Astrocyte (in vitro differentiated cells and primary cell): ENCODE measurements around the gene CTDP1. TPM values are rescaled to one million over a fixed set of nuclear protein-coding genes. Genes with fewer than 3 reads are reported as not detected.

Source experiments
- DNase-seq: peaks from one replicate; pipeline ENCODE4 v3.0.0-alpha.2; 2010; ENCODE audit warnings: low read depth
- FAIRE-seq: peaks from 2 replicates; lab custom pipeline; 2011; peaks lifted over from hg19 to GRCh38; lab: Jason Lieb, UNC
- H2AFZ ChIP-seq: 2 replicates; pipeline ENCODE4 v1.6.0; 2012; ENCODE audit warnings: low read depth, low read length, inconsistent platforms
- H3K27ac ChIP-seq: 2 replicates; pipeline ENCODE4 v1.5.1; 2011; ENCODE audit warnings: low read depth, low read length, inconsistent platforms
- H3K27me3 ChIP-seq: 2 replicates; pipeline ENCODE4 v1.6.0; 2011; ENCODE audit warnings: low read length, inconsistent platforms; ENCODE audit not compliant: insufficient read depth
- H3K36me3 ChIP-seq: 2 replicates; pipeline ENCODE4 v1.5.1; 2011; ENCODE audit warnings: low read length, inconsistent platforms; ENCODE audit not compliant: insufficient read depth
- H3K4me1 ChIP-seq: 2 replicates; pipeline ENCODE4 v1.5.1; 2011; ENCODE audit warnings: low read length, inconsistent platforms; ENCODE audit not compliant: insufficient read depth
- H3K4me2 ChIP-seq: 2 replicates; pipeline ENCODE4 v1.6.0; 2012; ENCODE audit warnings: low read length, inconsistent platforms
- H3K4me3 ChIP-seq: 2 replicates; pipeline ENCODE4 v1.5.1; 2011; ENCODE audit warnings: low read depth, mild to moderate bottlenecking, low read length, inconsistent platforms; ENCODE audit not compliant: insufficient read depth
- H3K79me2 ChIP-seq: 2 replicates; pipeline ENCODE4 v1.6.0; 2012; ENCODE audit warnings: mild to moderate bottlenecking, low read length, inconsistent platforms; ENCODE audit not compliant: insufficient read depth
- H3K9ac ChIP-seq: 2 replicates; pipeline ENCODE4 v1.6.0; 2012; ENCODE audit warnings: mild to moderate bottlenecking, low read length, inconsistent platforms
- H3K9me3 ChIP-seq: 2 replicates; pipeline ENCODE4 v1.5.1; 2012; ENCODE audit warnings: low read depth, mild to moderate bottlenecking, low read length, inconsistent platforms; ENCODE audit not compliant: insufficient read depth
- H4K20me1 ChIP-seq: 2 replicates; pipeline ENCODE4 v1.6.0; 2012; ENCODE audit warnings: low read length, inconsistent platforms; ENCODE audit not compliant: insufficient read depth
- H3K27ac Mint-ChIP-seq: one replicate; pipeline ENCODE4 v1.8.0; 2021; ENCODE audit warnings: mild to moderate bottlenecking, mixed read lengths; ENCODE audit not compliant: unreplicated experiment
- H3K27me3 Mint-ChIP-seq: one replicate; pipeline ENCODE4 v1.8.0; 2021; ENCODE audit warnings: low read depth, mixed read lengths; ENCODE audit not compliant: unreplicated experiment
- H3K36me3 Mint-ChIP-seq: one replicate; pipeline ENCODE4 v1.8.0; 2021; ENCODE audit warnings: low read depth, mixed read lengths; ENCODE audit not compliant: unreplicated experiment
- H3K4me1 Mint-ChIP-seq: one replicate; pipeline ENCODE4 v1.8.0; 2021; ENCODE audit warnings: low read depth, mixed read lengths; ENCODE audit not compliant: unreplicated experiment
- H3K4me3 Mint-ChIP-seq: one replicate; pipeline ENCODE4 v1.8.0; 2021; ENCODE audit warnings: mild to moderate bottlenecking, moderate library complexity, mixed read lengths; ENCODE audit not compliant: unreplicated experiment
- H3K9me3 Mint-ChIP-seq: one replicate; pipeline ENCODE4 v1.8.0; 2021; ENCODE audit warnings: mild to moderate bottlenecking, mixed read lengths; ENCODE audit not compliant: unreplicated experiment
- EZH2 ChIP-seq: IDR thresholded peaks from 2 replicates; pipeline ENCODE4 v1.6.1; 2012; ENCODE audit warnings: mild to moderate bottlenecking, low read length, inconsistent platforms; ENCODE audit not compliant: insufficient read depth
- total RNA-seq: library from RNA; stranded (reverse); gene quantifications from 2 replicates; pipeline ENCODE4 v1.2.1, GENCODE V29; 2021
- TF ChIP-seq, protein P1 (sequence below): IDR thresholded peaks from 2 replicates; pipeline ENCODE4 v1.5.1; 2011; ENCODE audit warnings: low read depth, mild to moderate bottlenecking, inconsistent platforms, low read length, moderate library complexity; ENCODE audit not compliant: insufficient read depth

CTDP1 gene
- total RNA-seq, 1 donor from 2014 or later: 31.7 TPM

DNA sequence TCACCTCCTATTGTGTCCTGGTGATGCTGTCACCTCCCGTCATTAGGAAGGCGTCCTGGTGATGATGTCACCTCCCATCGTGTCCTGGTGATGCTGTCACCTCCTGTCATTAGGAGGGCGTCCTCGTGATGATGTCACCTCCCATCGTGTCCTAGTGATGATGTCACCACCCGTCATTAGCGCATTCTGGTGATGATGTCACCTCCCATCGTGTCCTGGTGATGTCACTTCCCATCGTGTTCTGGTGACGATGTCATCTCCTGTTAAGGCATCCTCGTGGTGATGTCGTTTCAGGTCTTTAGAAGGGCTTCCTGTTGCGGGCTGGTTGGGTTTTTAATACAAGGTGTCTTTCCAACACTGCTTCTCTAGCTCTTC lies 40.7 kb downstream of the CTDP1 start:
- H3K27ac ChIP-seq: no peak overlapping the region
- no peaks in the 10 kb centered on the region for H3K4me1 ChIP-seq
- H3K27me3 Mint-ChIP-seq: no peaks in the 10 kb centered on the region
- no peaks in the 10 kb centered on the region for H3K4me1 Mint-ChIP-seq
- peak overlapping the region; percentile 62 for H3K27ac Mint-ChIP-seq
- peaks cover 6% of the 10 kb centered on the region for H4K20me1 ChIP-seq
- peaks cover 12% of the 10 kb centered on the region for H3K9me3 Mint-ChIP-seq
- H3K4me3 ChIP-seq: no peak overlapping the region
- peaks cover 10% of the 10 kb centered on the region for H3K9me3 ChIP-seq
- no peak overlapping the region for H3K9ac ChIP-seq
- H2AFZ ChIP-seq: no peak overlapping the region
- peaks cover 15% of the 10 kb centered on the region for H3K79me2 ChIP-seq
- H3K36me3 ChIP-seq: peaks cover 19% of the 10 kb centered on the region
- H3K36me3 Mint-ChIP-seq: peaks cover 53% of the 10 kb centered on the region
- TF ChIP-seq, protein P1, sequence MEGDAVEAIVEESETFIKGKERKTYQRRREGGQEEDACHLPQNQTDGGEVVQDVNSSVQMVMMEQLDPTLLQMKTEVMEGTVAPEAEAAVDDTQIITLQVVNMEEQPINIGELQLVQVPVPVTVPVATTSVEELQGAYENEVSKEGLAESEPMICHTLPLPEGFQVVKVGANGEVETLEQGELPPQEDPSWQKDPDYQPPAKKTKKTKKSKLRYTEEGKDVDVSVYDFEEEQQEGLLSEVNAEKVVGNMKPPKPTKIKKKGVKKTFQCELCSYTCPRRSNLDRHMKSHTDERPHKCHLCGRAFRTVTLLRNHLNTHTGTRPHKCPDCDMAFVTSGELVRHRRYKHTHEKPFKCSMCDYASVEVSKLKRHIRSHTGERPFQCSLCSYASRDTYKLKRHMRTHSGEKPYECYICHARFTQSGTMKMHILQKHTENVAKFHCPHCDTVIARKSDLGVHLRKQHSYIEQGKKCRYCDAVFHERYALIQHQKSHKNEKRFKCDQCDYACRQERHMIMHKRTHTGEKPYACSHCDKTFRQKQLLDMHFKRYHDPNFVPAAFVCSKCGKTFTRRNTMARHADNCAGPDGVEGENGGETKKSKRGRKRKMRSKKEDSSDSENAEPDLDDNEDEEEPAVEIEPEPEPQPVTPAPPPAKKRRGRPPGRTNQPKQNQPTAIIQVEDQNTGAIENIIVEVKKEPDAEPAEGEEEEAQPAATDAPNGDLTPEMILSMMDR: no peak
- no peak for TF ChIP-seq EZH2
- H3K4me3 Mint-ChIP-seq: no peak overlapping the region
- DNase-seq: no peak
- peak; percentile 49 for FAIRE-seq
- no peak overlapping the region for H3K4me2 ChIP-seq
- H3K27me3 ChIP-seq: no peaks in the 10 kb centered on the region

DNA sequence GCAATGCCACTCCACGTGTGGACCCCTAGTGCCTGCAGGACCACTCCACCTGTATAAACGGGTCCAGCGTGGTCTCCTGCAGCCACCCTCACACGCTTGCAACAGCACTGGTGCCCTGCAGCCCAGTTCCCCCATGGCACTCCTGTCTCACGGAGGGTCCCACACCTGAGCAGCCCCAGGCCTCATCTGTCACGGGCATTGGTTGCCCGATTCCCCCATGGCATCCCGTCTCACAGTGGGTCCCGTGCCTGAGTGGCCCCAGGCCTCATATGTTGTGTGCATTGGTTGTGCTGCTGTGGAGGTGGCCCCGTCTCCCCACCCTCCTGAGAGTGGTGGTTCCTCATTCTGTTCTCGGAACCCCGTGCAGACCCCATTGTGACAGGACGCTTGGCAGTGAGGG lies 43.4 kb downstream of the CTDP1 start:
- Mint-ChIP-seq H3K4me3 (no peak overlapping the region), H3K36me3 (peaks cover 75% of the 10 kb centered on the region), H3K27me3 (no peaks in the 10 kb centered on the region), H3K9me3 (peaks cover 24% of the 10 kb centered on the region), H3K4me1 (no peaks in the 10 kb centered on the region), H3K27ac (no peak overlapping the region)
- Histone ChIP-seq H3K27ac (no peak overlapping the region), H3K4me1 (no peaks in the 10 kb centered on the region), H3K4me3 (no peak overlapping the region), H3K27me3 (no peaks in the 10 kb centered on the region), H4K20me1 (peaks cover 12% of the 10 kb centered on the region), H3K36me3 (peaks cover 16% of the 10 kb centered on the region), H3K9ac (no peak overlapping the region), H3K79me2 (peaks cover 29% of the 10 kb centered on the region), H3K9me3 (peaks cover 19% of the 10 kb centered on the region), H3K4me2 (no peak overlapping the region), H2AFZ (no peak overlapping the region)
- DNase-seq (no peak), FAIRE-seq (no peak)
- TF ChIP-seq EZH2: no peak
- TF ChIP-seq, protein P1: no peak

DNA sequence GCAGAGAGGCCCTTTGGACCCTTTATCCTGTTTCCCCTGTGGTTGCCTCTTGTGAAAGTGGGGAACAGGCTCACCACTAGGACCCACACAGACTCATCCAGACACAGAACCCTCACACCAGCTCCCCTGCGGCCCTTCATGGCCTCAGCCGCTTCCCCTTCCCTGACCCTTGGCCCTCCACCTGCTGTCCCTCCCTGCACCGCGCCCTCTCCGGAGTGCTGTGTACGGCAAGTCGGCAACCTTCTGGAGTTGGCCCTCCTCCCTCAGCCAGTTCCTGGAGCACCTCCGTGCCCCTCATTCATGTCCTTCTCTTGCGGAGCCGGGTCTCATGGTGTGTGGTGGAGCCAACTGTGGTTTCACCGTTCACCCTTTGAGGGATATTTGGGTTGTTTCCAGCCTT lies 44.0 kb downstream of the CTDP1 start:
- Histone ChIP-seq H3K79me2 (peaks cover 29% of the 10 kb centered on the region), H3K4me3 (no peak overlapping the region), H4K20me1 (peaks cover 12% of the 10 kb centered on the region), H3K36me3 (peaks cover 18% of the 10 kb centered on the region), H3K9ac (no peak overlapping the region), H3K9me3 (peaks cover 23% of the 10 kb centered on the region), H3K4me2 (no peak overlapping the region), H3K27me3 (no peaks in the 10 kb centered on the region), H2AFZ (no peak overlapping the region), H3K4me1 (no peaks in the 10 kb centered on the region), H3K27ac (no peak overlapping the region)
- peaks cover 26% of the 10 kb centered on the region for H3K9me3 Mint-ChIP-seq
- no peak overlapping the region for H3K4me3 Mint-ChIP-seq
- DNase-seq: no peak
- H3K4me1 Mint-ChIP-seq: no peaks in the 10 kb centered on the region
- H3K36me3 Mint-ChIP-seq: peaks cover 77% of the 10 kb centered on the region
- no peak for FAIRE-seq
- H3K27ac Mint-ChIP-seq: no peak overlapping the region
- TF ChIP-seq, protein P1: no peak
- TF ChIP-seq EZH2: no peak
- no peaks in the 10 kb centered on the region for H3K27me3 Mint-ChIP-seq
